GM03348 (cell line): ENCODE measurements around the gene RAB2B.
"Not testable (repeated sequence)": the region's sequence is repeated elsewhere in the genome, so short reads cannot be mapped to it uniquely, and the experiment has no call there.

ENCODE experiments used
- DNase-seq: peaks from one replicate; pipeline ENCODE4 v3.0.0; 2012; ENCODE audit warnings: low spot score

Gene RAB2B

GRCh38 chr14:21486640-21487087 is 9.9 kb upstream of the RAB2B start:
- DNase-seq = peak; percentile 71

- DNase-seq = peak; percentile 88
These were observed 235 bp downstream of the RAB2B start for GRCh38 chr14:21476523-21476924.

GRCh38 chr14:21475767-21476522 is 814 bp downstream of the RAB2B start:
- no peak for DNase-seq

DNA sequence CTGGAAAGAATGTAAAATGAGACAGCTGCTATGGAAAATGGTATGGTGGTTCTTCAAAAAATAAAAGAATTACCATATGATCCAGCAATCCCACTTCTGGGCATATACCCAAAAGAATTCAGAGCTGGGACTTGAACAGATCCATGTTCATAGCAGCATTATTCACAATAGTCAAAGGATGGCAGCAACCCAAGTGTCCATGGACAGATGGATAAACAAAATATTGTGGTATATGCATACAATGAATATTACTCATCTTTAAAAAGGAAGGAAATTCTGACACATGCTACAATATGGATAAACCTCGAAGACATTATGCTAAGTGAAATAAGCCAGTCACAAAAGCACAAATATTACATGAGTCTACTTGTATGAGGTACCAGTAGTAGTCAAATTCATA is 9.1 kb downstream of the RAB2B start:
- no peak for DNase-seq

GRCh38 chr14:21455912-21456667 is 20.7 kb downstream of the RAB2B start, which contains the start of gene CHD8:
Gene CHD8 (minus strand): TSS chr14:21456123. CDS start chr14:21431643, 24,480 bp downstream.
- DNase-seq = peak; percentile 99

DNA sequence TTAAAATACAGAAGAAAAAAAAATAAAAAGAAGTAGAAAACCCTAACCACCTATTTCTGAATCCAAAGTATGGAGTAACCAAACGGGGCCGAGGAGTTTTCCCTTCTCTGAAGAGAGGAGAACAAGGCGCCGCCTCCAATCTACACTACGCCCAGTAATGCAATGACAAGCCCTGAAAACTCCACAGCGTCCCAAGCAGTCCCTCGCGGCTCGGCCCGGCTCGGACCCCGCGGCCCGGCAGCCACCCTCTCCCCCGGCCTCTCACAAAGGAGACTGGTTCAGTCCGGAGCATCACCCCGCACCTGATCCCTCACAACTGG is 21.2 kb downstream of the RAB2B start:
- DNase-seq = peak; percentile 46

DNA sequence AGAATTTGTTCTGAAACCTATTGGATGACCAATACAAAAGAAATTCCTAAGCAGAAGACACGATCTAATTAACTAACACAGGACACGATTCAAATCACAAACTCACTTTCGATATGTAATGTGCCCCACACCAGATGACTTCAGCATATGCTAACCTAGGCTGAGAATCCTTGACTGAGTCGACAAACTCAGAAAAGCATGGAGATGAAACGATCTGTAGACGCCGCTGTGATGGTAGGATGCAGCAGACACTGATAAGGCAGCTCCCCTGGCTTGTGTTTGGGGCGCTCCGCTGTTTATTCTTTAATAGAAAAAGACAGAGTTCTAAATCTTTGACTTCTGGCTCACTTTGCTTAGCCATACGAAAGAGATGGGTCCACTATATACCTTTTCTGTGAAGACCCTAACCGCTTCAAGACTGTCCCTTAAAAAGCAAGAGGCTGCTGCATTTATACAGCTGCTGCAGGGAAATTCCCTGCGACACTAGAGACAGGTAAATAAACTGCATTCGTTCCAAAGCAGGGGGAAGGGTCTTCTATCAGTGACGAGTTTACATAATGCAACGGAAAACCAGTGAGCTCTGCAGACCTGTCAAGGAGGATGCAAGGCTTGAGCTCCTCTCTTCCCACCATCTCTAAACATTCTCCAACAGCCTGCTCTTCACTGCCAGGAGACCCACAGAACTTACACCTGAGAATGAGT is 21.8 kb downstream of the RAB2B start:
- no peak for DNase-seq

DNA sequence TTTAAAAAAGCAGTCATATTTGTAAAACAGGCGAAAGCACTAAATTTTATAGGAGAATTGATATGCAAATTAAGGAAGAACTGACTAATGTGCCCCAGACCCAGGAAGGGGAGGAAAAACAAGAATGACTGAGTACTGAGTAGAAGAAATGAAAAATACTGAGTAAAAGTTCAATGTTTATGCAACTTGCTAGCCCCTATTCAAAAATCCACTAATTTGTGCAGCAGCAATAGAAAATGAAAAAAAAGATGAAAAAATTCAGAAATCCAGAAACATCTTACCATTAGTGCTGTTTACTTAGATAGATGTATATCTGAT is 26.9 kb downstream of the RAB2B start:
- DNase-seq = no peak

GRCh38 chr14:21442657-21443056 is 34.1 kb downstream of the RAB2B start:
- not testable (repeated sequence) for DNase-seq

GRCh38 chr14:21440859-21441258 is 35.9 kb downstream of the RAB2B start:
- no peak for DNase-seq

GRCh38 chr14:21437063-21437901 is 39.5 kb downstream of the RAB2B start:
- DNase-seq = peak; percentile 98

DNA sequence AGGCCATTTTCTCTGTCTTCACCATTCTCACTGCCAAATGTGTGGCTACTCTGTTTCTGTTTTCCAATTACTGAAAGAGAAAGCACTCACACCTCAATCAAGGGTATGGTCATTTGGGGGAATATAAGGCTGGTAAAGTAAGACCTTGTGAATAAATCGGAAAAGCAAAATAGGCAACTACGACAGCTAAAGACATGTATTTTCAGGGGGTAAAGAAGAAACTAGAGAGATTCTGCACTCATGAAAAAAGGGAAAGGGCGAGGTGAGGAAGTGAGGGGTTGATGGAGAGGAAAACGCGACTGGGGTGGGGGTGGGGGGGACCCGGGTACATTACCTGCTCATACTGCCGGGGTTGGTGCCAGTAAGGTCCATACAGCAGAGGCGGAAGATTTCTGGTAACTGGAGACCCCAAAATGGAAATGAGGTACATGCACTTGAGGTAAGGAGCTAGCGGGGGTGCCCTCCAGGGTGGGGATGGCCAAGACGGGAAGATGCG is 40.1 kb downstream of the RAB2B start:
- DNase-seq = no peak

- no peak for DNase-seq
These were observed 45.6 kb downstream of the RAB2B start for GRCh38 chr14:21431126-21431525.

GRCh38 chr14:21428930-21429329 is 47.8 kb downstream of the RAB2B start:
- no peak for DNase-seq

DNA sequence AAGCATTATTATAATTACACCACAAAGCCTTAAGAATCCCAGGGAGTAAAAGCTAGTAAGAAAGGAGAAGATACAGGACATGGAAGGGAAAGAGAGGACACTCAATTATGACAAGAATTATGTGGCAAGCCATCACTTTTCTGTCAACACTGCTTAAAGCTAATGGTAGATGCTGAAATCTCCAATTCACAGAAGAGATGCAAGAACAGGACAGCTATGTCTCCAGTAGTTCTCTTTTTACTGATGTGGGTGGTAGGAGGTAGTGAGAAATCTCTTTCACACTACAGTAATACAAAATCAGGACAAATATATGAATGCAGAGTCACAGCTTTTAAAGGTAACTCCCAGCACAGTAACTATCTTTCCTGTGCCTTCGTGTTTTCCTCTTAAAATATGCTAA is 50.1 kb downstream of the RAB2B start:
- DNase-seq = no peak

DNA sequence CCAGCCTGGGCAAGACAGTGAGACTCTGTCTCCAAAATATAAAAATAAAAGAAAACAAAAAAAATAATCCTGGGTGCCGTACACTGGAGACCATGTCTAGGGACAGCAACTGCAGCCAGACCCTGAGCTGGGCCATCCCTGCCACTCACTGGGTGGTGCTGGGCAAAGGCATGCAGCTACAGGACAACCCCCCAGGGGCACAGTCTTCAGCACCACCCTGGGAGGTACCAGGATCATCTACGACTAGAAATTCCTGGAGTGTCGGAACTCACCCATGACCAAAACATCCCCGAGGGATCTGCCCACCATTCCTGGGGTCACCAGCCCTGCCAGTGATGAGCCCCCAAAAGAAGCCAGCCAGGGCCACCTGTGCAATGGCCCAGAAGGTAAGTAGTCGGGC is 57.2 kb downstream of the RAB2B start:
- no peak for DNase-seq

GRCh38 chr14:21415329-21415728 is 61.4 kb downstream of the RAB2B start:
- DNase-seq = no peak

DNA sequence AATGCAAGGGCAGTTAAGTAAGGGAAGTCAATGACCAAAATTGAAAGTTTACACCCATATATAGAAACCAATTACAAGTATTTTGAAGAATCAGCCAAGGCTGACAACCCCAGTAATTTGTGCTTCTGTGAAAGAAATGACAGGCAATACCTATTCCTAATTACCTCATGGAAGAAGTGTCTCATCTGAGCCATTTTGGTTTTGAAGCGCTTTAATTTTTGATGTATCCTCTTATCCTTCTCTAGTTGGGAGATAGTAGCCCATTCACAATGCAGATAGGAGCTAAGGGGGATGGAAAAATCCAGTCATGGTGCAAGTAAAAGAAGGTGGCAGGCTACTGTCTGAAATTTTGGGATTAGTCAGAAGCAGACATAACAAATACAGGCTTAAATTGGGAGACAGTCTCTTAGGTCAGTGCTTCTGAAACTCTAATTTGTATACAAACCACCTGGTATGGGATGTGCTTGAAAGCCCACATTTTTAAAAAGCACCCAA is 62.6 kb downstream of the RAB2B start:
- DNase-seq = no peak
